ENCODE data around the gene WDR18. TPM values are rescaled to one million over a fixed set of nuclear protein-coding genes. Genes with fewer than 3 reads are reported as not detected.
"Not testable (repeated sequence)": the region's sequence is repeated elsewhere in the genome, so short reads cannot be mapped to it uniquely, and the experiment has no call there.

Gene WDR18
- total and polyA plus RNA-seq, 4 donors, result 36.6 to 60.2 (median 45.7) TPM

DNA sequence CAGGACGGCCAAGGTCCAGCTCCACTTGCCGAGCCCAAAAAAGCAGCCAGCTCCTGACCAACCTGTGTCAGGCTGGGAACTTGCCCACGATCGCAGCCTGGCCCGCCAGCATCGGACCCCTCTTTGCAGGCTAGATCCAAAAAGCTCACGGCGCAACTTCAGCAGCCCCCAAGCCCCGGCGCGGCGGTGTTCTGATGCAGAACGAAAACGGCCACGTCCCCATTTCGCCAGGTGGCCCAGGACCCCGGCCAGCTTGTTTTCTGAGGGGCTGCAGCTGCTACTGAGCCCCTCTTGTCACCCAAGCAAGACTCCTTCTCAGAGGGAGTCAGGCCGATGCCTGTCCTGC, 35.4 kb downstream of the WDR18 start:
- Histone ChIP-seq H3K9ac (ENCODE audit: insufficient read depth in 1 of 2, low read length in 2 of 2) (peak overlapping the region; percentile 39 to 75), H3K27me3 (ENCODE audit: control insufficient read depth in 3 of 3, insufficient read depth in 3 of 3, low read length in 2 of 3) (no peaks in the 10 kb centered on the region), H3K9me3 (ENCODE audit: control insufficient read depth in 4 of 4, insufficient read depth in 3 of 4, low read length in 3 of 4) (no peaks in the 10 kb centered on the region), H3K4me1 (ENCODE audit: control insufficient read depth in 5 of 5, insufficient read depth in 5 of 5, low read length in 5 of 5) (peaks cover 6 to 46% (median 7%) of the 10 kb centered on the region in 5 donors), H3K36me3 (ENCODE audit: control insufficient read depth in 4 of 4, insufficient read depth in 4 of 4, low read length in 4 of 4) (peaks cover 0 to 13% (median 0%) of the 10 kb centered on the region in 4 donors), H3K27ac (ENCODE audit: low read depth in 1 of 2, low read length in 1 of 2) (peak overlapping the region in 1 of 2 donors; percentile 81), H3K4me3 (peak overlapping the region; percentile 87)
- TF ChIP-seq CTCF (IDR thresholded peaks at IDR 0.05; ENCODE audit: control extremely low read depth, extremely low read depth), result no peak
- no peak for DNase-seq
- ATAC-seq (ENCODE audit: insufficient read depth, low FRiP score), result no peak
- WGBS, 2 donors, result 67 to 68% methylated on average over 18 of the region's 18 CpGs

DNA sequence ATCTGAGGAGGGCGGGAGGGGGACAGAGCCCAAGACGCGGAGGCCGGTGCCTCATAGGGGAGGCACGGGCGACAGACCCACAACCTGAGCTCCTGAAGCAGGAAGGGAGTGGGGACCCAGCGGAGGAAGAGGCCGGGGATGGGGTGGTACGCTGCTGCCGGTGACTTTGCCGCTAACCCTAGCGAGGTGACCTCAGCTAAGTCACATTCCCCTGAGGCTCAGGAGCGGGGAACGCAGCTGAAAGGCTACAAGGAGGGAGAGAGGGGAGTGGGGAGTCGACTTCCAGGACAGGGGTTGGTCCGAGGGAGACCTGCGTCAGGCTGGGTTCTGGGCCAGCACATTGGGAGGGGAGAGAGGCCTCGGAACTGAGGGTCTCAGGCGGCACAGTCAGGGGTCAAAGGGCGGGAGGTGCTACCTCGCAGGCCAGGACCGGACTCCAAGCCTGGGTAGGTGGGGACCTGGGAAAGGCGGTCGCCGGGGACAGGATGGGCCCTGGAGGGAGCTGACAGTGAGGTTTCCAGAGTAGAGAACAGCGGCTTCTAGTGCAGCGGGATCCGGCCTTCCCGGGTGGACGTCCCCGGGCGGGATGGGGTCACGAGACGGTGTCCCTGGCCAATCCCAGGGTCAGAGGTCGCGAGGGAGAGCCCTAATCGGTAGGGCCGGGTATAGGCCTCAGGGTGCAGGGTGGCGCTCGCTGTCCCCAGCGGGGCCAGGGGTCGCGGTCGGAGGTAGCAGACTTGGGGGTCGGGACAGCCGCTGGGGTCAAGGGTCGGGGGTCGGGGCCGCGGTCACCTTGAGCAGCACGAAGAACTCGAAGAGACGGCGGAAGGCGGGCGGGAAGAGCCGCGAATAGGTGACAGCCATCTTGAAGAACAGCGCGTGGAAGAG, 36.1 kb downstream of the WDR18 start:
- H3K27me3 ChIP-seq (ENCODE audit: control insufficient read depth in 3 of 3, insufficient read depth in 3 of 3, low read length in 2 of 3), result no peaks in the 10 kb centered on the region
- 1 to 2% methylated on average over 58 to 60 of the region's 60 CpGs for WGBS, 2 donors
- peak overlapping the region; percentile 39 to 75 for H3K9ac ChIP-seq (ENCODE audit: insufficient read depth in 1 of 2, low read length in 2 of 2)
- H3K4me3 ChIP-seq, result peak overlapping the region; percentile 87
- no peak for TF ChIP-seq CTCF (IDR thresholded peaks at IDR 0.05; ENCODE audit: control extremely low read depth, extremely low read depth)
- ATAC-seq (ENCODE audit: insufficient read depth, low FRiP score) (no peak), DNase-seq (no peak)
- no peaks in the 10 kb centered on the region for H3K9me3 ChIP-seq (ENCODE audit: control insufficient read depth in 4 of 4, insufficient read depth in 3 of 4, low read length in 3 of 4)
- H3K4me1 ChIP-seq (ENCODE audit: control insufficient read depth in 5 of 5, insufficient read depth in 5 of 5, low read length in 5 of 5), result peaks cover 6 to 46% (median 7%) of the 10 kb centered on the region in 5 donors
- peaks cover 0 to 7% (median 0%) of the 10 kb centered on the region in 4 donors for H3K36me3 ChIP-seq (ENCODE audit: control insufficient read depth in 4 of 4, insufficient read depth in 4 of 4, low read length in 4 of 4)
- H3K27ac ChIP-seq (ENCODE audit: low read depth in 1 of 2, low read length in 1 of 2), result peak overlapping the region; percentile 81 to 90

GRCh38 chr19:1020868-1021425, 36.8 kb downstream of the WDR18 start, which contains the start of gene TMEM259:
TMEM259 (minus strand) TSS chr19:1021123; CDS start chr19:1020996, 127 bp downstream.
- peak; percentile 95 for ATAC-seq (ENCODE audit: insufficient read depth, low FRiP score)
- WGBS, 2 donors, result 0% methylated on average over 35 to 68 of the region's 68 CpGs
- H3K4me1 ChIP-seq (ENCODE audit: control insufficient read depth in 5 of 5, insufficient read depth in 5 of 5, low read length in 5 of 5), result peaks cover 6 to 40% (median 7%) of the 10 kb centered on the region in 5 donors
- no peak for TF ChIP-seq CTCF (IDR thresholded peaks at IDR 0.05; ENCODE audit: control extremely low read depth, extremely low read depth)
- peak within 1 kb of the TSS; percentile 87 for H3K4me3 ChIP-seq
- H3K9me3 ChIP-seq (ENCODE audit: control insufficient read depth in 4 of 4, insufficient read depth in 3 of 4, low read length in 3 of 4), result no peaks in the 10 kb centered on the region
- H3K27me3 ChIP-seq (ENCODE audit: control insufficient read depth in 3 of 3, insufficient read depth in 3 of 3, low read length in 2 of 3), result no peaks in the 10 kb centered on the region
- DNase-seq, result peak; percentile 99
- peak within 1 kb of the TSS; percentile 39 to 95 for H3K9ac ChIP-seq (ENCODE audit: insufficient read depth in 1 of 2, low read length in 2 of 2)
- H3K36me3 ChIP-seq (ENCODE audit: control insufficient read depth in 4 of 4, insufficient read depth in 4 of 4, low read length in 4 of 4), result peaks cover 0 to 5% (median 0%) of the 10 kb centered on the region in 4 donors
- H3K27ac ChIP-seq (ENCODE audit: low read depth in 1 of 2, low read length in 1 of 2), result peak within 1 kb of the TSS; percentile 90 to 96

DNA sequence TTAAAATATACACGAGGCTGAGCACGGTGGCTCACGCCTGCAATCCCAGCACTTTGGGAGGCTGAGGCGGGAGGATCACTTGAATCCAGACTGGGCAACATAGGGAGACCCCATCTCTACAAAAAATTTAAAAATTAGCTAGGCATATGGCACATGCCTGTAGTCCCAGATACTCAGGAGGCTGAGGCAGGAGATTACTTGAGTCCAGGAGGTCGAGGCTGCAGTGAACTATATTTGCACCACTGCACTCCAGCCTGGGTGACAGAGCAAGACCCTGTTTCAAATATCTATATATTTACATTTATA, 39.7 kb downstream of the WDR18 start:
- H3K27ac ChIP-seq (ENCODE audit: low read depth in 1 of 2, low read length in 1 of 2); DNase-seq; H3K27me3 ChIP-seq (ENCODE audit: control insufficient read depth in 3 of 3, insufficient read depth in 3 of 3, low read length in 2 of 3); H3K36me3 ChIP-seq (ENCODE audit: control insufficient read depth in 4 of 4, insufficient read depth in 4 of 4, low read length in 4 of 4); H3K9me3 ChIP-seq (ENCODE audit: control insufficient read depth in 4 of 4, insufficient read depth in 3 of 4, low read length in 3 of 4); H3K4me3 ChIP-seq; H3K9ac ChIP-seq (ENCODE audit: insufficient read depth in 1 of 2, low read length in 2 of 2); ATAC-seq (ENCODE audit: insufficient read depth, low FRiP score): not testable (repeated sequence)
- H3K4me1 ChIP-seq (ENCODE audit: control insufficient read depth in 5 of 5, insufficient read depth in 5 of 5, low read length in 5 of 5), result peaks cover 0 to 23% (median 6%) of the 10 kb centered on the region in 5 donors
- 82 to 86% methylated on average over 5 of the region's 5 CpGs for WGBS, 2 donors

GRCh38 chr19:1025080-1025479, 40.9 kb downstream of the WDR18 start:
- not testable (repeated sequence) for H3K27me3 ChIP-seq (ENCODE audit: control insufficient read depth in 3 of 3, insufficient read depth in 3 of 3, low read length in 2 of 3)
- H3K4me1 ChIP-seq (ENCODE audit: control insufficient read depth in 5 of 5, insufficient read depth in 5 of 5, low read length in 5 of 5), result peaks cover 0 to 16% (median 2%) of the 10 kb centered on the region in 5 donors

More at GRCh38 chr19:1025080-1025479, 40.9 kb downstream of the WDR18 start:
- 89 to 92% methylated on average over 6 of the region's 6 CpGs for WGBS, 2 donors
- ATAC-seq (ENCODE audit: insufficient read depth, low FRiP score); H3K4me3 ChIP-seq; H3K36me3 ChIP-seq (ENCODE audit: control insufficient read depth in 4 of 4, insufficient read depth in 4 of 4, low read length in 4 of 4); H3K9me3 ChIP-seq (ENCODE audit: control insufficient read depth in 4 of 4, insufficient read depth in 3 of 4, low read length in 3 of 4); H3K27ac ChIP-seq (ENCODE audit: low read depth in 1 of 2, low read length in 1 of 2); H3K9ac ChIP-seq (ENCODE audit: insufficient read depth in 1 of 2, low read length in 2 of 2); DNase-seq: not testable (repeated sequence)

All from lung (tissue), 12 donors.